Spleen (tissue), 7 donors: ENCODE data around the gene PTPN7.

Source experiments
- CTCF ChIP-seq, 11 experiments: fragments of 200-600 bp in 7 of 11; fragments of 450-650 bp in 4 of 11; sonication (generic) in 4 of 11; IDR thresholded peaks in 8 of 11; conservative IDR thresholded peaks in 3 of 11; 1 replicate in 7 of 11; 2 replicates in 4 of 11; pipeline versions ENCODE4 v1.4.0 to v1.8.0; 2016 to 2021; ENCODE audit warnings: antibody characterized with exemption in 11 of 11, inconsistent platforms in 4 of 11, mild to moderate bottlenecking in 1 of 11
- POLR2A ChIP-seq, 3 donors: fragments of 450-650 bp; IDR thresholded peaks; one replicate each; pipeline ENCODE4 v1.5.1; 2017; ENCODE audit warnings: antibody characterized with exemption in 3 of 3, mild to moderate bottlenecking in 1 of 3
- POLR2AphosphoS5 ChIP-seq, 3 donors: sonication (generic); formaldehyde crosslinking; IDR thresholded peaks; one replicate each; pipeline ENCODE4 v1.5.1; 2017; ENCODE audit warnings: antibody characterized with exemption in 3 of 3
- donor health status: DM: no; HTN: no; CAD: no; lungs with moderate emphysema.
- donor health status: DM: no; HTN: no; CAD: no.
- donor health status: DM: no; HTN: no; CAD: no.

DNA sequence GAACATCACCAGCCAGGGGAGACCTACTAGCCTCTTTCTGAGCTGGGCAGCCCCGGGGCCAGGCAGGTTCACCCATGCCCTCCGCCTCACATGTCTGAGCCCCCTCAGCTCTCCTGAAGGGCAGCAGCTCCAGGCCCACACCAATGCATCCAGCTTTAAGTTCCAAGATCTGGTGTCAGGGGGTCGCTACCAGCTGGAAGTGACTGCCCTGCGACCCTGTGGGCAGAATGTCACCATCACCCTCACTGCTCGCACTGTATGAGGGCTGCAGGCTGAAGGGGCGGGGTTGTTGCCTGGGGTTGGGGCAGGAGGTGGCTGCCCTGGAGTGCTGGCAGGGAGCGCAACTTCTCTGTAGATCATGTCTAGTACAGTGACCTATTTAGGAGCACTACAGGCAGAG is 8.5 kb upstream of the PTPN7 start:
- TF ChIP-seq CTCF (IDR thresholded peaks at IDR 0.05 in 8 of 11, conservative IDR thresholded peaks at IDR 0.05 in 3 of 11) = no peak
- TF ChIP-seq POLR2AphosphoS5 (IDR thresholded peaks at IDR 0.05) = no peak
- TF ChIP-seq POLR2A (IDR thresholded peaks at IDR 0.05) = no peak
